HUES6 (cell line): ENCODE data around the gene CNTNAP3B.
"Not testable (repeated sequence)": the region's sequence is repeated elsewhere in the genome, so short reads cannot be mapped to it uniquely, and the experiment has no call there.

ENCODE experiments used
- H3K27ac ChIP-seq: 2 replicates; pipeline ENCODE4 v1.7.0; 2013; ENCODE audit warnings: low read depth, mild to moderate bottlenecking, low read length, inconsistent platforms
- H3K27me3 ChIP-seq: 2 replicates; pipeline ENCODE4 v1.6.1; 2013; ENCODE audit warnings: low read length; ENCODE audit not compliant: control insufficient read depth, insufficient read depth
- H3K36me3 ChIP-seq: 2 replicates; pipeline ENCODE4 v1.6.1; 2013; ENCODE audit warnings: low read length; ENCODE audit not compliant: control insufficient read depth, insufficient read depth
- H3K4me1 ChIP-seq: 2 replicates; pipeline ENCODE4 v1.6.1; 2013; ENCODE audit warnings: low read length; ENCODE audit not compliant: control insufficient read depth, insufficient read depth
- H3K4me3 ChIP-seq: 2 replicates; pipeline ENCODE4 v1.5.1; 2013; ENCODE audit warnings: low read depth, low read length
- H3K9ac ChIP-seq: one replicate; pipeline ENCODE4 v1.6.1; 2013; ENCODE audit warnings: mild to moderate bottlenecking, low read length
- H3K9me3 ChIP-seq: 2 replicates; pipeline ENCODE4 v1.6.1; 2013; ENCODE audit warnings: low read depth, low read length; ENCODE audit not compliant: control insufficient read depth, insufficient read depth

The CNTNAP3B gene

DNA sequence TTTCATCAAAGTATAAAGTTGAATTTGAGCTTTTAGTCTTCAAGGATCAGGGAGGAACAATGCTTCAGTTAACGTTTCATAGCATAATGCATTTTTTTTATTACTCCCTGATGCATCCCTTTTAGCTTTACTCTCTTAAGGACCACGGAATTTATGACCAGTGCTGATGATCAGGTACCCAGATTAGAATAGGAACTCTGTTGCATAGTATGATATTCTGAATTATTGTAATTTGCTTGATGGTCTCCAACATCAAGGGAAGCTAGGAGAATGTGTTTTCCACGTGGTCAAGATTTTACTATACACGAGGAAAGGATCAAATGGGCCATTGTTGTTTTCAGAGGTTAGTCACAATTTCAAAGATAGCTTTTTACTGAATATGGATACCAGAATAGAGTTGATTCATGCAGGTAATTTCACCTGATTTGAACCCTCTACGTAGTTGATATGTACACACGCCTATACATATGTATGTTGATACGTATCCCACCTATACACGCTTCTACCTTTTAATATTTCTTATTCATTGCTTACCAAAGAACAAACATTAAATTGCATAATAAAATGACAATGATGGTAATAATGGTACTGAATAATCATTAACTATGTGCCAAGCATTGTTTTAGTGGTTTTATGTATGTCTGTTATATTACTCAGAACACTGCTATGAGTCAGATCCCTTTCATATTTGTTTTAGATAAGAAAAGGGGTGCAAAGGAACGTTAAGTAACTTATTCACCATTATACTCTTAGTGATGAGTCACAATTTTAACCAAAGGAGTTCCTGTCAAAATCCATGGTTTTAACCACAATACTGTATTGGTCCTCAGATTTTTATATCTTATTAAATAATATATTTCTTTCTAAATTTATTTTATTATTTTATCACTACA is 277.1 kb downstream of the CNTNAP3B start:
- not testable (repeated sequence) for H3K4me3 ChIP-seq, H3K9me3 ChIP-seq, H3K9ac ChIP-seq, H3K36me3 ChIP-seq, H3K27me3 ChIP-seq, H3K4me1 ChIP-seq, H3K27ac ChIP-seq

DNA sequence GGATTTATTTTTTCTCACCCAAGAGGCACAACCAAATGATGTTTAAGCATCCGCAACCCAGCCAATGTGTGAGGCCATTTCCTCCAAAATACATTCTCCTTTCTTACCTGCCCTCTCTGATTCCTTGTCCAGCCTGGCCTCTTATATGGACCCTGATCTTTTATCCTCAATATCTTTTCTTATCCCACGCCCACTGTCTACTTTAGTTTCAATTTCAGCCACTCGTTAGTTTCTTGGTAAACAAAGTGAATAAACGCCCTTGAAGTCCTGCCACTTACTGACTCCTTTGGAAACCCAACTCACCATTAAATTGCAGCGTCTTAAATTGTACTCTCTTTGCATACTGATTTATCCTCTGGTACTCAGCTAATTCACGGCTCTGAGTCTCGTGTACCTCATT is 281.4 kb downstream of the CNTNAP3B start:
- H3K4me1 ChIP-seq, H3K4me3 ChIP-seq, H3K9me3 ChIP-seq, H3K9ac ChIP-seq, H3K36me3 ChIP-seq, H3K27ac ChIP-seq, H3K27me3 ChIP-seq: not testable (repeated sequence)
